Mesenchymal stem cell (in vitro differentiated cells and primary cell): ENCODE measurements around the gene NBPF4.

Experiments
- DNase-seq: peaks from one replicate; pipeline ENCODE4 v3.0.0-alpha.2; 2013
- H2AFZ ChIP-seq: one replicate; pipeline ENCODE4 v1.6.1; 2013; ENCODE audit warnings: low read depth, mild to moderate bottlenecking, control low read depth, inconsistent platforms, low read length, moderate library complexity
- H2AK5ac ChIP-seq: 2 replicates; pipeline ENCODE4 v1.6.1; 2013; ENCODE audit warnings: low read length, moderate library complexity, mild to moderate bottlenecking, inconsistent platforms; ENCODE audit not compliant: severe bottlenecking
- H2BK120ac ChIP-seq: one replicate; pipeline ENCODE4 v1.6.1; 2013; ENCODE audit warnings: low read depth, mild to moderate bottlenecking, inconsistent platforms, low read length, moderate library complexity
- H2BK12ac ChIP-seq, 2 experiments: one replicate each; pipeline ENCODE4 v1.6.1; 2013; ENCODE audit warnings: inconsistent platforms in 2 of 2, low read length in 2 of 2, mild to moderate bottlenecking in 2 of 2, moderate library complexity in 2 of 2, control low read depth in 1 of 2
- H2BK15ac ChIP-seq: one replicate; pipeline ENCODE4 v1.6.1; 2013; ENCODE audit warnings: mild to moderate bottlenecking, low read depth, inconsistent platforms; ENCODE audit not compliant: poor library complexity, severe bottlenecking
- H2BK5ac ChIP-seq: 2 replicates; pipeline ENCODE4 v1.6.1; 2013; ENCODE audit warnings: low read depth, mild to moderate bottlenecking, low read length, control low read depth, inconsistent platforms; ENCODE audit not compliant: poor library complexity, severe bottlenecking
- H3K14ac ChIP-seq, 2 experiments: one replicate each; pipeline ENCODE4 v1.6.1; 2013; ENCODE audit warnings: inconsistent platforms in 2 of 2, low read length in 2 of 2, control low read depth in 1 of 2, mild to moderate bottlenecking in 1 of 2, moderate library complexity in 1 of 2
- H3K18ac ChIP-seq, 2 experiments: one replicate each; pipeline ENCODE4 v1.6.1; 2013; ENCODE audit warnings: inconsistent platforms in 2 of 2, low read length in 2 of 2, control low read depth in 1 of 2, low read depth in 1 of 2, mild to moderate bottlenecking in 1 of 2
- H3K23ac ChIP-seq, 2 experiments: one replicate each; pipeline ENCODE4 v1.6.1; 2013; ENCODE audit warnings: inconsistent platforms in 2 of 2, low read length in 2 of 2, mild to moderate bottlenecking in 2 of 2, moderate library complexity in 2 of 2, control low read depth in 1 of 2
- H3K27ac ChIP-seq: 2 replicates; pipeline ENCODE4 v1.5.1; 2013; ENCODE audit warnings: mild to moderate bottlenecking, moderate library complexity, low read length, control low read depth, inconsistent platforms; ENCODE audit not compliant: poor library complexity, severe bottlenecking
- H3K27me3 ChIP-seq, 2 experiments: 2 replicates each; pipeline versions ENCODE4 v1.6.1 to v1.7.0; 2013; ENCODE audit warnings: low read length in 2 of 2, mild to moderate bottlenecking in 2 of 2, moderate library complexity in 2 of 2, control low read depth in 1 of 2, inconsistent platforms in 1 of 2; ENCODE audit not compliant: control insufficient read depth in 1 of 2, insufficient read depth in 1 of 2
- H3K36me3 ChIP-seq, 2 experiments: 2 replicates each; pipeline versions ENCODE4 v1.6.1 to v1.7.0; 2013; ENCODE audit warnings: low read length in 2 of 2, control low read depth in 1 of 2, inconsistent platforms in 1 of 2, low read depth in 1 of 2, mild to moderate bottlenecking in 1 of 2; ENCODE audit not compliant: insufficient read depth in 2 of 2, control insufficient read depth in 1 of 2
- H3K4ac ChIP-seq, 2 experiments: one replicate each; pipeline ENCODE4 v1.6.1; 2013; ENCODE audit warnings: inconsistent platforms in 2 of 2, low read length in 2 of 2, mild to moderate bottlenecking in 2 of 2, moderate library complexity in 2 of 2, control low read depth in 1 of 2, low read depth in 1 of 2
- H3K4me1 ChIP-seq: 2 replicates; pipeline ENCODE4 v1.6.1; 2013; ENCODE audit warnings: low read depth, low read length, control low read depth; ENCODE audit not compliant: control insufficient read depth, insufficient read depth
- H3K4me2 ChIP-seq: 2 replicates; pipeline ENCODE4 v1.6.1; 2013; ENCODE audit warnings: low read length, mild to moderate bottlenecking, inconsistent platforms; ENCODE audit not compliant: poor library complexity, severe bottlenecking
- H3K4me3 ChIP-seq, 2 experiments: 2 replicates each; pipeline versions ENCODE4 v1.5.1 to v1.7.0; 2013; ENCODE audit warnings: low read length in 2 of 2, mild to moderate bottlenecking in 2 of 2, control low read depth in 1 of 2, low read depth in 1 of 2; ENCODE audit not compliant: insufficient read depth in 1 of 2
- H3K79me1 ChIP-seq: replicated peaks from 2 replicates; pipeline ENCODE4 v1.6.1; 2013; ENCODE audit warnings: mild to moderate bottlenecking, control low read depth, low read length, inconsistent platforms; ENCODE audit not compliant: poor library complexity, severe bottlenecking
- H3K9ac ChIP-seq: 2 replicates; pipeline ENCODE4 v1.7.0; 2013; ENCODE audit warnings: mild to moderate bottlenecking, low read length, moderate library complexity
- H3K9me3 ChIP-seq: 2 replicates; pipeline ENCODE4 v1.7.0; 2013; ENCODE audit warnings: mild to moderate bottlenecking, low read length; ENCODE audit not compliant: control insufficient read depth
- H4K8ac ChIP-seq: one replicate; pipeline ENCODE4 v1.6.1; 2013; ENCODE audit warnings: inconsistent platforms, mild to moderate bottlenecking, low read length, moderate library complexity
- H4K91ac ChIP-seq: one replicate; pipeline ENCODE4 v1.6.1; 2013; ENCODE audit warnings: mild to moderate bottlenecking, low read length, inconsistent platforms
- WGBS: methylation state at CpG from one replicate; pipeline ENCODE4 v1.1.7; 2013; ENCODE audit warnings: mixed read lengths; 5-methylcytosine and 5-hydroxymethylcytosine counted together

NBPF4 gene

GRCh38 chr1:108188801-108189200, 55.1 kb downstream of the NBPF4 start:
- no peak overlapping the region for H3K14ac ChIP-seq
- no peak overlapping the region for H2BK120ac ChIP-seq
- no peak overlapping the region for H2AFZ ChIP-seq
- peaks cover 13 to 41% of the 10 kb centered on the region in 2 experiments for H3K36me3 ChIP-seq
- H3K79me1 ChIP-seq = peaks cover 10% of the 10 kb centered on the region
- H3K9me3 ChIP-seq = peaks cover 6% of the 10 kb centered on the region
- no peak overlapping the region for H2AK5ac ChIP-seq
- no peak overlapping the region for H3K4me3 ChIP-seq
- no peak overlapping the region for H2BK15ac ChIP-seq
- no peak overlapping the region for H4K8ac ChIP-seq
- 100% methylated on average over 1 of the region's 1 CpG for WGBS
- no peak for DNase-seq
- H2BK5ac ChIP-seq = no peak overlapping the region
- H3K4me1 ChIP-seq = no peaks in the 10 kb centered on the region
- no peak overlapping the region for H3K4ac ChIP-seq
- no peak overlapping the region for H3K9ac ChIP-seq
- H3K27me3 ChIP-seq = no peaks in the 10 kb centered on the region
- H2BK12ac ChIP-seq = no peak overlapping the region
- H3K4me2 ChIP-seq = no peak overlapping the region
- H3K18ac ChIP-seq = no peak overlapping the region
- no peak overlapping the region for H3K23ac ChIP-seq
- H4K91ac ChIP-seq = no peak overlapping the region
- no peak overlapping the region for H3K27ac ChIP-seq

GRCh38 chr1:108182959-108183700, 60.7 kb downstream of the NBPF4 start:
- Histone ChIP-seq H3K9me3 (peaks cover 13% of the 10 kb centered on the region), H3K4me3 (no peak overlapping the region), H3K14ac (no peak overlapping the region), H3K27me3 (no peaks in the 10 kb centered on the region), H2AK5ac (no peak overlapping the region), H3K4me1 (peaks cover 1% of the 10 kb centered on the region), H3K4ac (no peak overlapping the region), H2BK15ac (no peak overlapping the region), H3K79me1 (peaks cover 5% of the 10 kb centered on the region), H3K18ac (no peak overlapping the region), H3K4me2 (no peak overlapping the region), H2AFZ (no peak overlapping the region), H2BK5ac (no peak overlapping the region), H3K23ac (no peak overlapping the region), H3K27ac (no peak overlapping the region), H2BK12ac (no peak overlapping the region), H3K36me3 (peaks cover 9 to 66% of the 10 kb centered on the region in 2 experiments), H4K91ac (no peak overlapping the region), H4K8ac (no peak overlapping the region), H3K9ac (no peak overlapping the region), H2BK120ac (no peak overlapping the region)
- 50% methylated on average over 2 of the region's 2 CpGs for WGBS
- DNase-seq = no peak

- Histone ChIP-seq H3K36me3 (peaks cover 17 to 85% of the 10 kb centered on the region in 2 experiments), H2BK5ac (no peak overlapping the region), H3K4me3 (no peak overlapping the region), H3K14ac (no peak overlapping the region), H2BK15ac (no peak overlapping the region), H3K4me1 (peaks cover 1% of the 10 kb centered on the region), H4K91ac (no peak overlapping the region), H2BK12ac (no peak overlapping the region), H4K8ac (no peak overlapping the region), H3K27me3 (no peaks in the 10 kb centered on the region), H3K9ac (no peak overlapping the region), H2AK5ac (no peak overlapping the region), H3K4ac (no peak overlapping the region), H3K79me1 (peaks cover 10% of the 10 kb centered on the region), H2BK120ac (no peak overlapping the region), H3K9me3 (peaks cover 27% of the 10 kb centered on the region), H2AFZ (no peak overlapping the region), H3K4me2 (no peak overlapping the region), H3K18ac (no peak overlapping the region), H3K23ac (no peak overlapping the region), H3K27ac (no peak overlapping the region)
- no peak for DNase-seq
- no CpG with 5 or more reads among the region's 1 CpG for WGBS
These were observed 64.9 kb downstream of the NBPF4 start for GRCh38 chr1:108179018-108179417.
